SU-DHL-6 (cell line): Measurements from ENCODE around the gene SNIP1.

Source experiments
- H2AFZ ChIP-seq: fragments of 200-600 bp; sonication (generic); 2 replicates; pipeline ENCODE4 v1.6.1; 2014; ENCODE audit warnings: low read depth, mild to moderate bottlenecking, moderate library complexity, mixed read lengths, antibody characterized with exemption, low read length; ENCODE audit not compliant: severe bottlenecking
- H3F3A ChIP-seq: fragments of 200-600 bp; shearing (Covaris generic); 2 replicates; pipeline ENCODE4 v1.6.0; 2016; ENCODE audit warnings: antibody characterized with exemption, mild to moderate bottlenecking; ENCODE audit not compliant: insufficient read depth
- H3K27ac ChIP-seq: fragments of 200-600 bp; sonication (generic); 2 replicates; pipeline ENCODE4 v1.5.1; 2016; ENCODE audit warnings: low read depth, mild to moderate bottlenecking, low read length, moderate library complexity, mixed read lengths
- H3K27me3 ChIP-seq: fragments of 200-600 bp; sonication (generic), shearing (Covaris generic); 2 replicates; pipeline ENCODE4 v1.6.0; 2014; ENCODE audit warnings: mild to moderate bottlenecking, low read length
- H3K36me3 ChIP-seq: fragments of 200-600 bp; sonication (generic); 2 replicates; pipeline ENCODE4 v1.6.1; 2014; ENCODE audit warnings: mild to moderate bottlenecking, low read length, mixed read lengths
- H3K4me2 ChIP-seq: fragments of 300-600, 200-600 bp; shearing (Covaris generic), sonication (generic); 2 replicates; pipeline ENCODE4 v1.6.0; 2014; ENCODE audit warnings: low read length, low read depth, mild to moderate bottlenecking; ENCODE audit not compliant: poor library complexity, severe bottlenecking
- H3K4me3 ChIP-seq: fragments of 200-600 bp; sonication (generic); 2 replicates; pipeline ENCODE4 v1.5.1; 2014; ENCODE audit warnings: antibody characterized with exemption, low read length, mild to moderate bottlenecking, mixed read lengths; ENCODE audit not compliant: insufficient read depth, poor library complexity, severe bottlenecking
- H3K79me2 ChIP-seq: fragments of 200-600 bp; sonication (generic); 2 replicates; pipeline ENCODE4 v1.6.1; 2014; ENCODE audit warnings: mild to moderate bottlenecking, low read length, moderate library complexity; ENCODE audit not compliant: insufficient read depth
- H3K9ac ChIP-seq: fragments of 200-600 bp; sonication (generic); 2 replicates; pipeline ENCODE4 v1.7.0; 2014; ENCODE audit warnings: mild to moderate bottlenecking, low read length
- H3K9me2 ChIP-seq: fragments of 200-600 bp; sonication (generic); replicated peaks from 2 replicates; pipeline ENCODE4 v1.6.1; 2014; ENCODE audit warnings: low read length; ENCODE audit not compliant: insufficient read depth
- H3K9me3 ChIP-seq: fragments of 200-600 bp; sonication (generic); 2 replicates; pipeline ENCODE4 v1.6.1; 2014; ENCODE audit warnings: low read length, mixed read lengths; ENCODE audit not compliant: insufficient read depth
- H4K20me1 ChIP-seq: fragments of 200-600 bp; sonication (generic); 2 replicates; pipeline ENCODE4 v1.6.1; 2014; ENCODE audit warnings: low read depth, mild to moderate bottlenecking, antibody characterized with exemption, low read length, moderate library complexity, mixed read lengths
- EZH2phosphoT487 ChIP-seq: fragments of 200-600 bp; sonication (generic), shearing (Covaris generic); conservative IDR thresholded peaks from 2 replicates; pipeline ENCODE4 v1.6.1; 2018; ENCODE audit warnings: mild to moderate bottlenecking, antibody characterized with exemption, low read length, moderate library complexity, mixed read lengths
- TF ChIP-seq, protein P1 (sequence below): fragments of 200-600 bp; sonication (generic); IDR thresholded peaks from one replicate; pipeline ENCODE4 v1.5.1; 2017; ENCODE audit warnings: antibody characterized with exemption, mild to moderate bottlenecking, low read length, moderate library complexity; ENCODE audit not compliant: insufficient read depth, poor library complexity, severe bottlenecking

The SNIP1 gene

DNA sequence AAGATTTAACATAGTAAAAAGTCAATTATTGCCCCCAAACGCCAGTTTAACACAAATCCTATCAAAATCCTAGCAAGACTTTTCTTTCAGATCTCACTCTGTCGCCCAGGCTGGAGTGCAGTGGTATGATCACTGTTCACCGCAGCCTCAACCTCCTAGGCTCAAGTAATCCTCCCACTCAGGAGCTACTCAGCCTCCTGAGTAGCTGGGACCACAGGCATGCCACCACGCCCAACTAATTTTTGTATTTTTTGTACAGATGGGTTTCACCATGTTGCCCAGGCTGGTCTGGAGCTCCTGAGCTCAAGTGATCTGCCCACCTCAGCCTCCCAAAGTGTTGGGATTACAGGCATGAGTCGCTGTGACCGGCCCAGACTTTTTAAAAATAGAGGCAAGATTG, 4.8 kb downstream of the SNIP1 start:
- H3K79me2 ChIP-seq = peaks cover 42% of the 10 kb centered on the region
- no peaks in the 10 kb centered on the region for H3F3A ChIP-seq
- no peak overlapping the region for H3K9ac ChIP-seq
- peaks cover 18% of the 10 kb centered on the region; the same call in 1 of the 2 replicates for H3K36me3 ChIP-seq
- no peak overlapping the region for H3K27ac ChIP-seq
- no peaks in the 10 kb centered on the region for H3K27me3 ChIP-seq
- peaks cover under 1% of the 10 kb centered on the region; the same call in 1 of the 2 replicates for H3K9me3 ChIP-seq
- H4K20me1 ChIP-seq = 0 out of 2 replicates have a peak, but pooled peaks cover 5% of the 10 kb centered on the region
- no peak overlapping the region for H3K4me2 ChIP-seq
- no peaks in the 10 kb centered on the region for H3K9me2 ChIP-seq
- TF ChIP-seq EZH2phosphoT487 = no peak
- TF ChIP-seq, protein P1, sequence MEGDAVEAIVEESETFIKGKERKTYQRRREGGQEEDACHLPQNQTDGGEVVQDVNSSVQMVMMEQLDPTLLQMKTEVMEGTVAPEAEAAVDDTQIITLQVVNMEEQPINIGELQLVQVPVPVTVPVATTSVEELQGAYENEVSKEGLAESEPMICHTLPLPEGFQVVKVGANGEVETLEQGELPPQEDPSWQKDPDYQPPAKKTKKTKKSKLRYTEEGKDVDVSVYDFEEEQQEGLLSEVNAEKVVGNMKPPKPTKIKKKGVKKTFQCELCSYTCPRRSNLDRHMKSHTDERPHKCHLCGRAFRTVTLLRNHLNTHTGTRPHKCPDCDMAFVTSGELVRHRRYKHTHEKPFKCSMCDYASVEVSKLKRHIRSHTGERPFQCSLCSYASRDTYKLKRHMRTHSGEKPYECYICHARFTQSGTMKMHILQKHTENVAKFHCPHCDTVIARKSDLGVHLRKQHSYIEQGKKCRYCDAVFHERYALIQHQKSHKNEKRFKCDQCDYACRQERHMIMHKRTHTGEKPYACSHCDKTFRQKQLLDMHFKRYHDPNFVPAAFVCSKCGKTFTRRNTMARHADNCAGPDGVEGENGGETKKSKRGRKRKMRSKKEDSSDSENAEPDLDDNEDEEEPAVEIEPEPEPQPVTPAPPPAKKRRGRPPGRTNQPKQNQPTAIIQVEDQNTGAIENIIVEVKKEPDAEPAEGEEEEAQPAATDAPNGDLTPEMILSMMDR = no peak
- no peak overlapping the region for H3K4me3 ChIP-seq
- no peak overlapping the region for H2AFZ ChIP-seq

DNA sequence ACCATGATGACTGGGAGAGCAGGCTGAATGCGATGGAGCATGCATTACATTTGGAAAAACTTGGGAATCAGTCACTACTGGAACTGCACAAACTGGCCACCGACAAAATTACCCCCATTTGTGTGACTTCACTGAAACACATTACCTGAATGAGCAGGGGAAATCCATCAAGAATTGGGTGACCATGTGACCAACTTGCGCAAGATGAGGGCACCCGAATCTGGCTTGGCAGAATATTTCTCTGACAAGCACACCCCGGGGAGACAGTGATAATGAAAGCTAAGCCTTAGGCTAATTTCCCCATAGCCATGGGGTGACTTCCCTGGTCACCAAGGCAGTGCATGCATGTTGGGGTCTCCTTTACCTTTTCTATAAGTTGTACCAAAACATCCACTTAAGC, 9.1 kb downstream of the SNIP1 start:
- Histone ChIP-seq H3K4me3 (no peak overlapping the region), H2AFZ (no peak overlapping the region), H3K4me2 (no peak overlapping the region), H3K9me2 (no peaks in the 10 kb centered on the region), H3K79me2 (peaks cover 9% of the 10 kb centered on the region; the same call in 1 of the 2 replicates), H3K9me3 (no peaks in the 10 kb centered on the region), H3K27me3 (no peaks in the 10 kb centered on the region), H3K36me3 (peaks cover 14% of the 10 kb centered on the region; the same call in 1 of the 2 replicates), H3F3A (no peaks in the 10 kb centered on the region), H3K9ac (no peak overlapping the region), H4K20me1 (0 out of 2 replicates have a peak, but pooled peaks cover 4% of the 10 kb centered on the region), H3K27ac (no peak overlapping the region)
- no peak for TF ChIP-seq EZH2phosphoT487
- TF ChIP-seq, protein P1 = no peak

DNA sequence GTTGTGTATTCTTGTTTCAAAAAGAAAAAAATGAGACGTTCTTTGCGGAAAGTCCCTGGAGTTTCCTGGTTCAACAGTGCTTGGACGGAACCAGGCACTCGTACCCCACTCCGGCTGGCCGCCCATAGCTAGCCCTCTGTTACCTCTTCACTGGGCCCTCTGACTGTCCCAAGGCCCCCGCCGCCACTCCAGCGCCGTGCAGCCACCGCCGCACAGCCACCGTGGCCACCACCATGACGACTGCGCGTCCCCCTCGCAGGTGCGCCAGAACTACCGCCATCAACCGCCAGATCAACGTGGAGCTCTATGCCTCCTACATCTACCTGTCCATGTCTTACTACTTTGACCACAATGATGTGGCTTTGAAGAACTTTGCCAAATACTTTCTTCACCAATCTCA, 9.6 kb downstream of the SNIP1 start:
- H3K79me2 ChIP-seq = peaks cover 4% of the 10 kb centered on the region; the same call in 1 of the 2 replicates
- H2AFZ ChIP-seq = no peak overlapping the region
- no peaks in the 10 kb centered on the region for H3F3A ChIP-seq
- H3K27me3 ChIP-seq = no peaks in the 10 kb centered on the region
- no peak overlapping the region for H3K27ac ChIP-seq
- no peaks in the 10 kb centered on the region for H4K20me1 ChIP-seq
- H3K9ac ChIP-seq = no peak overlapping the region
- TF ChIP-seq, protein P1 = no peak
- TF ChIP-seq EZH2phosphoT487 = no peak
- no peaks in the 10 kb centered on the region for H3K9me3 ChIP-seq
- no peaks in the 10 kb centered on the region for H3K9me2 ChIP-seq
- H3K4me3 ChIP-seq = no peak overlapping the region
- H3K4me2 ChIP-seq = no peak overlapping the region
- H3K36me3 ChIP-seq = peaks cover 12% of the 10 kb centered on the region; the same call in 1 of the 2 replicates
